B cell (primary cell): ENCODE data around the gene LRRIQ3.

ENCODE experiments used
- CTCF ChIP-seq: fragments of 200-600 bp; IDR thresholded peaks from one replicate; pipeline ENCODE4 v1.8.0; 2022; ENCODE audit warnings: antibody characterized with exemption, mild to moderate bottlenecking
- EZH2 ChIP-seq: IDR thresholded peaks from 2 replicates; pipeline ENCODE4 v1.6.1; 2012; ENCODE audit warnings: borderline replicate concordance, low read depth, mild to moderate bottlenecking, moderate library complexity, low read length; ENCODE audit not compliant: insufficient read depth, poor library complexity, severe bottlenecking

GRCh38 chr1:74195339-74195738 lies 2.6 kb downstream of the LRRIQ3 start:
- no peak for TF ChIP-seq CTCF
- no peak for TF ChIP-seq EZH2
